Tongue (tissue), 2 donors: Measurements from ENCODE around the gene TEAD2. TPM values are rescaled to one million over a fixed set of nuclear protein-coding genes. Genes with fewer than 3 reads are reported as not detected.
A peak's percentile ranks its signal among the peaks of the same experiment; 100 is the strongest.
"Not testable (repeated sequence)": the region's sequence is repeated elsewhere in the genome, so short reads cannot be mapped to it uniquely, and the experiment has no call there.

ENCODE experiments used
- DNase-seq: peaks from one replicate; pipeline ENCODE4 v3.0.0-alpha.2; 2015
- total RNA-seq: library from RNA; depleted of rRNA; stranded (reverse); fragments of >200 nt; gene quantifications from one replicate; pipeline ENCODE4 v1.2.3, GENCODE V29; 2014

TEAD2 gene
- total RNA-seq, 1 donor from 2014 or later = 30.9 TPM

DNA sequence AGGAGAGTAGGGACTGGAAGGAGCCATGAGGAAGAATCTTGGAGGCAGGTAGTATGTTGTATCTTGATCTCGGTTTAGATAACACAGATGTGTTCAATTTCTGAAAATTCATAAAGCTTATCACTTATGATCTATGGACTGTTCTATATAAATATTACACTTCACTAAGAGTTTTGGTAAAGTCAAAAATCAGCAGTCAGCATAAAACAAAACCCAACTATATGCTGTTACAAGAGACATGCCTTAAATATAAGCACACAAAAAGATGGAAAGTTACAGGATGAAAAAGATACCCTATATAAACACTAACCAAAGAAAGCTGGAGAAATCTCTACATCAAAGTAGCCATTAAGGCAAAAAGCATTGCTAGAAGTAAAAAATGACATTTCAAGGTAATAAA lies 21.4 kb upstream of the TEAD2 start:
- no peak for DNase-seq

DNA sequence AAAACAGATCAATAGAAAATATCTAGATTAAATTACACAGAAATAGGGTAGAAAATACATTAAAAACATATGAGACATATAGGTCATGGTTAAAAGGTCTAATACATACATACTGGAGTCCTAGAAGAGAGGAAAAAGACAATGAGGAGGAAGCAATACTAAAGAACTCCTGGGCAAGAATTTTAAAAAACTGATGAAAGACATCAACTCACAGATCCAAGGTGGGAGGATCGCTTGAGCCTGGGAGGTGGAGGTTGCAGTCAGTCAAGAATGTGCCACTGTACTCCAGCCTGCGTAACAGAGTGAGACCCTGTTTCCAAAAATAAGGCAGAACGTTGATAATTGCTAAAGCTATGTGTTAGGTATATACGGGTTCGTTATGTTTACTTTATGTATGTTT lies 20.4 kb upstream of the TEAD2 start:
- DNase-seq = no peak

DNA sequence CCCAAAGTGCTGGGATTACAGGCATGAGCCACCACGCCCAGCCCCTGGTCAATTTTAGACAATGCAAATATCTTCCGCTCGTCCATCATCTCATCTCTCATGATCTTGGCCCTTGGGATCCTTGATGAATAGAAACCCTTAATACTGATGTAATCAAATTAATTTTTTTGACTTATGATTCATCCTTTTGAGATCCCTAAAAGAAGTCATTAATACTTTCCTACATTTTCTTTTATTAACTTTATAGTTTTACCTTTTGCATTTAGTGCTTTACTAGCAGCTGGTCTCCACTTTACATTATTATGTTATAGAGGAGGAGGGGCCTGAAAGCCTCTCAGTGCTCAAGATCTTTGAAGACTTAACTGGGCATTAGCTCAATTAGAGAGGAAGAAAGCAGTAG lies 18.2 kb upstream of the TEAD2 start:
- no peak for DNase-seq

DNA sequence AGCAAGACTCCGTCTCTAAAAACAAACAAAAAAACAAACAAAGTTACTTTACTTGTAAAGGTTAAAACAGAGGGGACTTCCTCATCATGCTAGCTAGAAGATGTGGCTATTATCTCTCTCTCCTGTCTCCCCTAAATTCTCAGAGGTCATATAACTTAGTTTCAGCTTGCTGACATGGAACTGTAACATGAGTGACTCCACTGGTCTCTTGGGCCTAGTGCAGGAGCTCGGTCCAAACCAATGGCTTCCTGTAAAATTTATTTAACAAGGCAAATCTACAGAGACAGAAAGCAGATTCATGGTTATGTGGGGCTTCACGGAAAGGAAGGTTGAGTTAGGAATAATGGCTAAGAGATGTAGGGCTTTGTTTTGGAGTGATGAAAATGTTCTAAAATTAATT lies 16.3 kb upstream of the TEAD2 start:
- DNase-seq = no peak

DNA sequence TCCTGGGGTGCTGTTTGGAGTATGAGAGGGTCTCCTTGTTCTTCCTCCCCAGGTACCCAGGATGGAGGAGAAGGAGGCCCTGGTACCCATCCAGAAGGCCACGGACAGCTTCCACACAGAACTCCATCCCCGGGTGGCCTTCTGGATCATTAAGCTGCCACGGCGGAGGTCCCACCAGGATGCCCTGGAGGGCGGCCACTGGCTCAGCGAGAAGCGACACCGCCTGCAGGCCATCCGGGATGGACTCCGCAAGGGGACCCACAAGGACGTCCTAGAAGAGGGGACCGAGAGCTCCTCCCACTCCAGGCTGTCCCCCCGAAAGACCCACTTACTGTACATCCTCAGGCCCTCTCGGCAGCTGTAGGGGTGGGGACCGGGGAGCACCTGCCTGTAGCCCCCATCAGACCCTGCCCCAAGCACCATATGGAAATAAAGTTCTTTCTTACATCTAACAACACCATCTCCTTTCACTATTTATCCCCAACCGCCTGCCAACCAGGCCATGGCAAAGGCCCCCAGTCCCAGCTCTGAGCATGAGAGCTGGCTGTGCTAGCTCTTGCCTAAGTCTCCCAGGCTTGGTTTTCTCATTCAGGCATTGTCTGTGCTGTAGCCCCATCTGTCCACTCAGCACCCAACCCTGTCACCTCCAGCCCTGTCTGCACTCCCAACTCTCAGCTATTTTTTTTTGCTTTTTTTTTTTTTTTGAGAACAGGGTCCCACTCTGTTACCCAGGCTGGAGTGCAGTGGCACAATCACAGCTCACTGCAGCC lies 12.6 kb upstream of the TEAD2 start:
- no peak for DNase-seq

DNA sequence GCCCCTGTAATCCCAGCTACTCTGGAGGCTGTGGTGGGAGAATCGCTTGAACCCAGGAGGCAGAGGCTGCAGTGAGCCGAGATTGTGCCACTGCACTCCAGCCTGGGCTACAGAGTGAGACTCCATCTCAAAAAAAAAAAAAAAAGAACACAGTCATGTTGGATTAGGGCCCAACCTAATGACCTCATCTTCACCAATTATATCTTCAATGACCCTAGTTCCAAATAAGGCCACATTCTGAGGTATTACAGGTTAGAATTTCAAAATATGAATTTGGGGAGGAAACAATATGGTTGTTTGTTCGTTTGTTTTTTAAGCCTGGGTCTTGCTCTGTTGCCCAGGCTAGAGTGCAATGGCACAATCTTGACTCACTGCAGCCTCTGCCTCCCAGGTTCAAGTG lies 11.0 kb upstream of the TEAD2 start:
- DNase-seq = not testable (repeated sequence)

DNA sequence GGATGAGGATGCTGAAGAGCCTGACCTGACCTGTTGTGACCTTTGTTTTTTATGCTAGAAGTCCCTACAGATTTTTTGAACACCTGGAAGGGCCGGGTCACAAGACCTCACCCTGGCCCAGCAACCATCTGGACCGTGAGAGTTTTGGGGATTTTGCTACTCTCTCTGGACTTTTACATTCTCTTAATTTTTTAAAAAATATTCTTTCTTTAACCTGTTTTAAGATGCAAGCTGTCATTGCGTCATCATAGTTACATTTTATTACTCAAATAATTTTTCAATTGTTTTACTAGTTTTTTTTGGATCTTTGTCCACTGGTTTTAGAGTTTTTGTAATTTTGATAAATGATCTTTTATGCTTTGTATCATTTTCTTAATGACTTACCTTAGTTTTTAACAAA lies 9.0 kb upstream of the TEAD2 start:
- DNase-seq = no peak

DNA sequence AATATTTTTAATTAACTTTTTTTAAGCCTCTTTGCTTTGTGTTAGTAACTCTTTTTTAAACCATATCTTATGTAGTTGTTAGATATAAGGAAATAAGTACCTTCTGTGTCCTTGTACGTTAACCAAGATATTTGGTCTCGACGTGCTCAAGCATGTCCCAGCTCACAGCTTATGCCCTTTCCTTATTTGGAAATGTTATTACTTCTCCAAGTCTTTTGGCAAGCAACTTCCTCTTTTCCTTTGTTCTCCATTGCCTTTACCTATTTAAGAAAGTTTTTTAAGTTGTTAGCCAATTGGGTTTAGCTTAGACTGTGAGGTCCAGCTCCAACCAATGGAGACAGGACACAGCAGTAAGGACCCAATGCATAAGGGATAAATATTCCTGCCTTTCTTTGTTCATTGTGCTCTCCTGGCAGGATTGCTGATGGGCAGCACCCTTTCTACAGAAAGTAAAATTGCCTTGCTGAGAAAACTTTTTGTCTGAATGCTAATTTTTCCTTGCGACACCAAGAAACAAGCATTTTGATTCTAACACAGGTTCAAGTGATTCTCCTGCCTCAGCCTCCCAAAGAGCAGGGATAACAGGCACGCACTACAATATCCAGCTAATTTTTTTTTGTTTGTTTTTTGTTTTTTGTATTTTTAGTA lies 6.6 kb upstream of the TEAD2 start:
- no peak for DNase-seq

DNA sequence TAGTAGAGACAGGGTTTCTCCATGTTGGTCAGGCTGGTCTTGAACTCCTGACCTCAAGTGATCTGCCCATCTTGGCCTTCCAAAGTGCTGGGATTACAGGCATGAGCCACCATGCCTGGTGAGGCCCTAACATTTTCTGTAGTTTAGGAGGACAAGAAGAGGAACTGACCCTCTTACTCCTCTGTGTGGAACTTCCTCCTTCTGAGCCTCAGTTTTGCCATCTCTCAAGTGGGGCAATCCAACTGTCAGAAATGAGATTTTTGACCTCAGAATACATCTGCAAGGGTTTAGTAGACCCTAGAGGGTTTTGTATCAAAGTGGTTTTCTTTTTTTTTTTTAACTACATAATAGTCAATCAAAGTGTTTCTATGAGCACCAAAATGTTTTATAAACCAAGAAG lies 3.9 kb upstream of the TEAD2 start:
- DNase-seq = no peak

DNA sequence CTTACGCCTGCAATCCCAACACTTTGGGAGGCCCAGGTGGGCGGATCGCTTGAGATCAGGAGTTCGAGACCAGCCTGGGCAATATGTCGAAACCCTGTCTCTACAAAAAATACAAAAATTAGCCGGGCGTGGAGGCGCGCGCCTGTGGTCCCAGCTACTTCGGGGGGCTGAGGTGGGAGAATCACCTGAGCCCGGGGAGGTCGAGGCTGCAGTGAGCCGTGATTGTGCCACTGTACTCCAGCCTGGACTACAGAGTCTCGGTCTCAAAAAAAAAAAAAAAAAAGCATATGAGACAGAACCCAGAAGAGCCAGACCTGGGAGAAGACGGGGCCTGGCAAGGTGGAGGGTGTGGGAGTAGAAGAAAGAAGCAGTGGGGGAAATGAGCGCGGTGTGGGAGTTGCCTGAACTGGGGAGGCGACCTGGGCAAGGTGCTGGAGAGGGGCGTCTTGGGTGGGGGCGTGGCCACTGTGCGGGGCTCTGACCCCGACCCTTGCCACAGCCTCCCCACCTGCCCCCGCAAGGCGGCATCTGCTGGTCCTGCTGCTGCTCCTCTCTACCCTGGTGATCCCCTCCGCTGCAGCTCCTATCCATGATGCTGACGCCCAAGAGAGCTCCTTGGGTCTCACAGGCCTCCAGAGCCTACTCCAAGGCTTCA lies 2.0 kb upstream of the TEAD2 start:
- no peak for DNase-seq

DNA sequence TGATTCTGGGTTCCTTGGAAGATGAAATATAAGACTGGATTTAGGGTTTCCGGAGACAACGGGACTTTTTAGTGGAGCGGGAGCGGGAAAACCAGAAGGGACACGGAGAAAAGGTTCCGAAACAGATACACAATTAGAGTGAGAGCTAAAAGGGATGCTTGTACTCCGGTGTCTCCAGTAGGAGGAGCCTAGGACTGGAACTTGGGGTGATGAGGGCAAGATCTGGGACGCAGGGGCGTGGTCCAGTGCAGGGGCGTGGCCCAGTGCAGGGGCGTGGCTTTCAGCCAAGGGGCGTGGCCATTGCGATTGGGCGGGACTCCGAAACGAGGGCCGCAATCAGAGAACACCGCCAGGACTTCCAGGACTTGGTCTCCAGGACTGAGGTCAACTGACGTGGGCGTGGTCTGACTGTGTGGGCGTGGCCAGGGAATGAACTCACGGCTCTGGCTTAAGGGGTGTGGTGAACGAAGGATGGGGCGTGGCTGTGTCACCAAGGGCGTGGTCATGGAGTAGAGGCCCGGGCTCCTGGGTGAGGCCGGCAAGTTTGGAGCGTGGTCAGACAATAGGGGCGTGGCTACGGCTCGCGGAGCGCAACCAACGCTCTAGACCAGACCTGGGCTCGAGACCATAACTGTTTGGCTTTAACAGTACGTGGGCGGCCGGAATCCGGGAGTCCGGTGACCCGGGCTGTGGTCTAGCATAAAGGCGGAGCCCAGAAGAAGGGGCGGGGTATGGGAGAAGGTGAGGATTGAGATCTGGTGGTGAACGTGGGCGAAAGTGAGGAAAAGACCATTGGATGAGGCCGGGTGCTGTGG lies 1.3 kb upstream of the TEAD2 start, which contains the start of gene DKKL1:
Gene DKKL1 (plus strand): TSS at position 610 of the 815 bp plus-strand sequence. CDS start 122 bp downstream, at position 732.
- DNase-seq = peak; percentile 97

DNA sequence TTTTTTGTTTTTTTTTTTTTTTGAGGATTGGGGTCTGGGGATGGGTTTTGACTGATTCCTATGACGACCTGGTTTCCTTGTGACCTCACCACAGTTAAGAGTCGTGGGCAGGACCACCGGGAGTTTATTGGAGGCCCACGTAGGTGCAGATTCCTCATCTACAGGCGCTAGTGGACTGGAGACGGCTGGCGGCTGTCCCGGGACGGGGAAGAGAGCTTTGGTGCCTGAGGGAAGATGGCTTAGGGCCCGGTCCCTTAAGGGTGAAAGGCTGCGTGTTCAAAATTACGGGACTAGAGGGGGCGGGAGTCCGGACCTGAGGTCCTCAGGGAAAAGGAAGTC lies 682 bp upstream of the TEAD2 start:
- DNase-seq = peak; percentile 75

DNA sequence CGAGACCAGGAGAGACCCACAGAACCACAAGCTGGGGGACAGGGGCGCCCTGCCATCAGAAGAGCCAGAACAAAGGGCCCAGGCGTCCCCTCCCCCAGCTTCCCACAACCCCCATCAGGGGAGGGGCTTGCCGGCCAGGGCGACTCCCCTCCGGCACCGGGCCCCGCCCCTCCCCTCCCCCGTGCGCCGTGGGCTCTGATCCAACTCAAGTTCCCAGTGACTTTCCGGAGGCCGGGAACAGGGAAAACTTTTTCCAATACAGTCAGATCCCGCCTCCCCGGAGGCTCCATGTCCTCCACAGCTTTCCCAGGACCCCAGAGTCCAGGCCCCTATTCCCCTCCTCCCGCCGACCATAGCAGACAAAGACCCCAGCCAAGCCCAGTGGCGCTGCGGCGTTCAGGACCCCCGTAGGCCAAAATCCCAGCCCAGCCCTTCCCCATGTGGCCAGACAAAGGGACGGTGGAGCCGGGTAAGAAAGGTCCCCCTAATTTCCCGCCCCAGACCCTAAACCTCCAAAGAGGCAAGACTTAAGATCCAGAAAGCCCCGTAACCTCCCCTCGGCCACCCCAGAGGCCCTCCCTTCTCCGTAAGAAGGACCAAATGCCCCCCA lies 673 bp downstream of the TEAD2 start:
- peak; percentile 96 for DNase-seq

DNA sequence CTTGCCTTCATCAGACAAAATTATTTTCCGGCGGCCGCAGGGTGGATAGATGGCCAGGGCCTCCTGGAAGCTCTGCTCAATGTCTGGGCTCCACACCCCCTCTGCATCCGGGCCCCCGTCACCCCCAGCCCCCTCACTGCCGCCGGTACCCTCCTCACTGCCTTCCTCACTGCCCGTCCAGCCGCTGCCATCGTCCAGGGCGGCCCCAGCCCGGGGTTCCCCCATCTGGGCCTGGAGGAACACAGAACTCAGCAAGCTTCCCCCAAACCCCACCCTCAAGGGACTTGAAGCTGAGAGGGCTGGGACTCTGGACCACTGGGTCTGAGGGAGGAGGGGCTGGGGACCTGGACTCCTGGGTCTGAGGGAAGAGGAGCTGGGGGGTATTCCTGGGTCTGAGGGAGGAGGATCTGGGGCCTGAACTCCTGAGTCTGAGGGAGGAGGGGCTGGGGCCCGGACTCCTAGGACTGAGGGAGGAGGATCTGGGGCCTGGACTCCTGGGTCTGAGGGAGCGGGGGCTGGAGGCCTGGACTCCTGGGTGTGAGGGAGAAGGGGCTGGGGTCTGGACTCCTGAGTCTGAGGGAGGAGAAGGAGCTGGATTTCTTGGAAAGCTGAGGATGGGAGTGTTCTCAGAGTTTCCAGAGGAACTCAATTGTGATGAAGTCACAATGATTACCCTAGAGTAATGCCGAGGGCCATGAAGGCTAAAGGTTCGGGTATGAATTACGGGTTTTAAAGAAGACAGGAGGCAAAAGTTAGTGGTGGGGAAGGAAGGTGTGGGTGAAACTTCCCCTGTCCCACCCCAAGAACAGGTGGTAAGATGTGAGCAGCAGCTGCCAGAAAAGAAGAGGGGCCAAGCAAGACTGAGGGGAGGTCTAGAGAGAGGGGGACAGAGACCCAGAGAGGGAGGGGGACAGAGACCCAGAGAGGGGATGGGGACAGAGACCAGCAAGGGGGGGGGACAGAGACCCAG lies 2.1 kb downstream of the TEAD2 start:
- DNase-seq = peak; percentile 24

DNA sequence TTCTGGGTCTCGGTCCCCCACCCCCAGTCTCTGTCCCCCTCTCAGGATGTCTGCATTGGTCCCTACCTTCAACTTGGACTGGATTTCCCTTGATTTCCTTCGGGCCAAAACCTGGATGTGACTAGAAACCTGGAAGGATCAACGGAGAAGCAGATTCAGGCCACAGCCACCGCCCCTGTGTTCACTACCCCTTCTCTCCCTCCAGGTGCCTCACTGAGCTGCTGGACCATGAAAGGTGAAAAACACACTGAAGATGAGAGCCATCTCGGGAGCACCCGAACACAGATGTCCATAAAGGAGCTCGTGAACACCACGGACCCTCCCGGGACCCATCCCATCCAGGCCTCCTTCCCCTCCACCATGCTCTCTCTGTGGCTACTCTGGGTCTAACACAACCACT lies 5.0 kb downstream of the TEAD2 start:
- DNase-seq = no peak

DNA sequence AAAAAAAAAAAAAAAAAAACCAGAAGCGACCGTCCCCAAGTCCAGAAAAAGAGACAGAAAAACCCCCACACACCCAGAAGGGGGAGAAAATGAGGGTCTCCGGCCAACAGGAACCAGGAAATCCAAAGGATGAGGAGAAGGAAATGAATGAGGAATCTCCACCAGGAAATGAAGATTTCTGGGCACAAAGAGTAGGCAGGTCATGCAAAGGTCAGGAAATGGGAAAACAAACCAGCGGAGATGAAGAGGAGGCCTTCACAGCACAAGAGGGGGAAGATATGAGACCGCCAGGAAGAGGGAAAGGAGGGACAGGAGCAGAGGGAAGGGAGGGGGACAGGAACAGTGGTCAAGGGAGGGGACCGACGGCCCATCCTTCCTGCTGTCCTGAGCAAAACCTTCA lies 5.8 kb downstream of the TEAD2 start:
- no peak for DNase-seq

DNA sequence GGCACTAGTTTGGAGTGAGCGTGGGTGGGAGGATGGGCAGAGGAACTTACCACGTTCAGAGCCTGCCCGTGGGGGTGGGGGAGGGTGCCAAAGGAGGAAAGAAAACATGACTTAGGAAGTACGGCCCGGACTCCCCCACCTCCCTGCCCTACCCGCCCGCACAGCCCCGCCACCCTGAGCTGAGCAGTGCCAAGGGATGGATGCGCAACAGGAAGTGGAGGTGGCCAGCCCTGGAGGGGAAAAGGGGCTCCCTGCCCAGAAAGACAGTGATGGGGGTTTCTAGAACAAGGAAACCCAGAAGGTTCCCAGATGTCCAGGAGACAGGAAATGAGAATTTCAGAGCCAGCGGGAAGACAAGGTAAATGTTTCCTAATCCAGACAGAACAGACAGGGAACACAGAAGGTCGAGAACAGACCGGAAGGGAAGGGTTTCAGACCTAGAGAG lies 6.3 kb downstream of the TEAD2 start:
- peak; percentile 69 for DNase-seq

DNA sequence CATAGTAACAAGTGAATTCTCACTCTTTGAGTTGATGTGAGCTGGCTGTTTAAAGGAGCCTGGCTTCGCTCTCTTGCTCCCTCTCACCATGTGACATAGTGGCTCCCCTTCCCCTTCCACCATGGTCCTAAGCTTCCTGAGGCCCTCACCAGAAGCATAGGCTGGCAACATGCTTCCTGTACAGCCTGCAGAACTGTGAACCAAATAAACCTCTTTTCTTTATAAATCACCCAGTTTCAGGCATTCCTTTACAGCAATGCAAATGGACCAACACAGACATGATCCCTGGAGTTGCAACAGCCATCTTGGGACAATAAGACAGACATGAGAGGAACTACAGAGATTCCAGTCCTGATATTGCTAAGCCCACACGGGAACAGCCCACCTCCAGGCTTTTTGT lies 12.6 kb downstream of the TEAD2 start:
- DNase-seq = no peak

DNA sequence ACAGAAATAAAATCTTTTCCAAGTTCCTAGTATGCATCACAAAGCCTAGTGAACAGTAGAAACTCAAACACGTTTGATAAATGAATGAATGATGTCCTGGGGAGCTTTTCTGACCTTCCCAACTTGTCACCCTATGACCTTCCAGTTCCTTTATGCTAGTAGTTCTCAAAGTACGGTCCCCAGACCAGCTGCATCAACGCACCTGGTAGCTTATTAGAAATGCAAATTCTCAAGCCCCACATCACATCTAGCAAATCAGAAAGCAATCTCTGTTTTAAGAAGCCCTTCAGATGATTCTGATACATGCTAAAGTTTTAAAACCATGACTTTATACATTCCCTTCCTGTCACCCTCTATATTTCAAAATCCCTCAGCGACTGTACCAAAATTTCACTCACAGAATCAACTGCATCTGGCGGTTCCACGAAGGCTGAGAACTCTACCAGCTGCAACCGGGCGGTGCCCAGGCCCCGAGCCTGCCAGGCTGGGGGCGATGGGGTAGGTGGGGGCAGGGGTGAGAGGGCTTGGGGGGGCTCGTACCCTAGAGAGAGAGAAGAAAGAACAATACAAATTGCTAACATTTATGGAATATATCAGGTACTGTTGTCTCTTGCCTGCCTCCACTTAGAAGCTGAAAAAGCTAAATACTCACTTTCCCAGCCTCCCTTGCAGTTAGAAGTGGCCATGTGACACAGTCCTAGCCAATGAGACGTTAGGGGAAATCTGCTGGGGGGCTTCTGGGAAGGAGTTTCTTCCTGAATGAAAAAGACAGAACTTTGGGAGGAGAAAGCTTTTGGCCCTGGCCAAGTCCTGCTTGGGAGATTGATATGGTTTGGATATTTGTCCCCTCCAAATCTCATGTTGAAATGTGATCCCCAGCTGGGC lies 13.7 kb downstream of the TEAD2 start:
- no peak for DNase-seq

DNA sequence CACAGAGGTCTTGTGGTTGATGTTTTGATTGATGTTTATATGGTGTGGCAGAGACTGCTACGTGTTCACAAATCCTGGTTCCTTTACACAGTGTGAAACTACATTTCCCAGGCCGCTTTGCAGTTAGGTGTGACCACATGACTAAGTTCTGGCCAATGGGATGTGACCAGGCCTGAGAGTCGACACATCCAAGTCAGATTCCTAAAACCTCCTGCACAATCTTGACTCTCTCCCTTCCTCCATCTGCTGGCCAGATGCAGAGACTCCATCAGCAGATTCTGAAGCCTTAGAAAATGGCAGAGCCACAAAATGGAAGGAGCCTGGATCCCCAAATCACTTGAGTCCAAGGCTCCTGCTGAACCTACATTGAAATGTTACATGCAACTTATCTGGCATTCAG lies 14.4 kb downstream of the TEAD2 start:
- peak; percentile 59 for DNase-seq
